Left forelimb (tissue), 1 donor: ENCODE results near the gene GPR37L1.
"Not testable (repeated sequence)": the region's sequence is repeated elsewhere in the genome, so short reads cannot be mapped to it uniquely, and the experiment has no call there.

ENCODE experiments used
- DNase-seq: peaks from one replicate; pipeline ENCODE4 v3.0.0-alpha.2; 2018; ENCODE audit warnings: low spot score

GPR37L1 gene

DNA sequence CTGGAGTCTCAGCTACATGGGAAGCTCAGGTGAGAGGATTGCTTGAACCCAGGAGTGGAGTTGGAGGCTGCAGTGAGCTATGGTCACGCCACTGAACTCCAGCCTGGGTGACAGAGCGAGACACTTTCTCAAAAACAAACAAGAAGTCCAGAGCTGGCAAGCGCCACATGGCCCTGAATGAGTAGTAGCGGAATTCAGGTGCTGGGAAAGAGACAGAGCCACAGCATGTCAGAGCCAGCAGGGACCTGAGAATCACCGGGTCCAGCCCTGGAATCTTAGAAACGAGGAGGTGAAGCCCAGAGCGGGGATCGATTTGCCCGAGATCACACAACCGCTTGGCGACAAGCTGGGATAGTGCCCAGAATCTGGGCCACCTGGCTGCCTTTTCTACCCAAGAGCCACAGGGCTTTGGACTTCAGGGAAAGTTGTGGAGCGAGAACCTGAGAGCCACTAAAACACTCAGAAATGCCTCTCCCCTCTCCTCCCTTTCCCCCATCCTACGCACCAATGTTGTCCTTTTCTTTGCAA, 12.0 kb downstream of the GPR37L1 start:
- DNase-seq = no peak

DNA sequence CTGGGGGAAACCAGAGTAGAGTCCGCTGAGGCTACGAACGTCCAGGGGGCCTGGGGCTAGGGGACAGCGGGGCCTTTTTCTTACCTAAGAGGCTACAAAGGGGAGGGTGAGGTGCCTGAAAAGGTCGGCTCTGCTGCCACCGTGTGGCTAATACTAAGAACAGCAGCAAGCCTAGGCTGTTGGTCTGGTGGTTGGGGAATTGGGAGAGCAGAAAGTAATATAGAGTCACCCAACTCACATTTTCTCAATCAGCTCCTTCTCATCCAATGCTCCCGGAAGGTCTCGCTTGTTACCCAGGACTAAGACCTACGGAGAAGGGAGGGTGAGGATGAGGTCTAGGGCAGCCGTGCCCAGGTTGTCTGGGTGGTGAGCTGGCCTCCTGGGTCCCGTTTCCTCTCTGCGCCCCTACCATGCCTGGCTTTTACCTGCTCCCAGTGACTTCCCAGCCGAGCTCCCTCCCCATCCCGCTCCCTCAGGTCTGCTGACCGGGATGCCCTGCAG, 12.6 kb downstream of the GPR37L1 start:
- DNase-seq = no peak

GRCh38 chr1:202140833-202141232, 18.1 kb downstream of the GPR37L1 start:
- DNase-seq = no peak

GRCh38 chr1:202141468-202141867, 18.8 kb downstream of the GPR37L1 start:
- DNase-seq = not testable (repeated sequence)

- no peak for DNase-seq
These were observed 20.5 kb downstream of the GPR37L1 start for GRCh38 chr1:202143011-202143767.

- DNase-seq = no peak
These were observed 21.2 kb downstream of the GPR37L1 start for GRCh38 chr1:202143768-202144401.

DNA sequence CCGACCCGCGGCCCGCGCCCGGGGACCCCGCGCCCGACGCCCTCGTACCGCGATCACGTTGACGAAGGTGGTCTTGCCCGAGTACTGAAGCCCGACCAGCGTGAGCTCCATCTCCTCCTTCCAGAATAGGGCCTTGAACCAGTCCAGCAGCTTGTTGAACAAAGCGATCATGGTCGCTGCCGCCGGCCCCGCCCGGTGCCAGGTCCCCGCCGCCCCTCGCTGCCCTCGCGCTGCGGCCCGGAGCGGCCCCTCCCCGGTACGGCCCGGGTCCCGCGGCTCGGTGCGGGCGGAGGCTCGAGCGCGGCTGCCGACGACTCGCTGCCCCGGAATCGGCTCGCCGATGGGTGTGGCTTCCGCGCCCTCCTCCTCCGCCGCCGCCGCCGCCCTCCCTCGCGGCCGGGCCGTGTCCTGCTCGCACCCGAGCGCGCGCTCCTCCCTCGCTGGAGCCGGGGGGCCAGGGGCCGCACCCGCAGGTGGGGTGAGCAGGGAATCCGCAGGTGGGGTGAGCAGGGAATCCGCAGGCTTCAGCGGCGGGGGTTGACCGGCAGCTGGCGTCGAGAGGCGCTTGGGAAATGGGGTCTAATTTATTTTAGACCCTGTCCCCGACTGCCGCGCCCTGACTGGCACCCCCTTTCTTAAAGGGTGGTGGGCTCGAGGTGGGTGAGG, 21.8 kb downstream of the GPR37L1 start, which contains the start of gene ARL8A:
ARL8A (minus strand) TSS at position 336 of the 666 bp plus-strand sequence; CDS start at position 171, 165 bp downstream.
- peak; percentile 87 for DNase-seq

- no peak for DNase-seq
These were observed 22.5 kb downstream of the GPR37L1 start for GRCh38 chr1:202145068-202145743.

DNA sequence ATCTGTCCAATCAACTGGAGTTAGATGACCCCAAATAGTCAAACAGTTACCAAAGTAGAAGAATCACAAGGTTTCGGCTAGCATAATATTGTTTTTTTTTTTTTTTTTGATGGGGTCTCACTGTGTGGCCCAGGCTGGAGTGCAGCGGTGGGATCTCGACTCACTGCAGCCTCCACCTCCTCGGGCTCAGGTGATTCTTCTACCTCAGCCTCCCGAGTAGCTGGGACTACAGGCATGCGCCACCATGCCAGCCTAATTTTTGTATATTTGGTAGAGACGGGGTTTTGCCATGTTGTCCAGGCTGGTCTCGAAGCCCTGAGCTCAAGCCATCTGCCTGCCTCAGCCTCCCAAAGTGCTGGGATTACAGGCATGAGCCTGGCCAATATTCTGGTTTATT, 23.0 kb downstream of the GPR37L1 start:
- not testable (repeated sequence) for DNase-seq

DNA sequence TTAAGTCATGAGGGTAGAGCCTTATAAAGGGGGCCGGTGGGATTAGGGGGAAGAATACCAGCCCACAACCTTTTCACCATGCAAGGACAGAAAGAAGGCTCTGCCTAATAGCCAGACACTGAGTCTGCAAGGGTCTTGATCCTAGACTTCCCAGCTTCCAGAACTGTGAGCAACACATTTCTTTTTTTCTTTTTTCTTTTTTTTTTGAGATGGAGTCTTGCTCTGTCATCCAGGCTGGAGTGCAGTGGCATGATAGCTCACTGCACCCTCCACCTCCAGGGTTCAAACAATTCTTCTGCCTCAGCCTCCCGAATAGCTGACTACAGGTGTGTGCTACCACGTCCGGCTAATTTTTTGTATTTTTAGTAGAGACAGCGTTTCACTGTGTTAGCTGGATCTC, 23.6 kb downstream of the GPR37L1 start:
- no peak for DNase-seq

- DNase-seq = no peak
These were observed 24.3 kb downstream of the GPR37L1 start for GRCh38 chr1:202146993-202147392.

GRCh38 chr1:202148391-202148790, 25.7 kb downstream of the GPR37L1 start:
- DNase-seq = no peak

GRCh38 chr1:202149566-202149965, 26.8 kb downstream of the GPR37L1 start:
- no peak for DNase-seq

- no peak for DNase-seq
These were observed 27.5 kb downstream of the GPR37L1 start for GRCh38 chr1:202150187-202150586.

GRCh38 chr1:202150602-202151001, 27.9 kb downstream of the GPR37L1 start:
- DNase-seq = no peak

GRCh38 chr1:202151045-202151444, 28.3 kb downstream of the GPR37L1 start:
- DNase-seq = no peak

GRCh38 chr1:202152399-202152798, 29.7 kb downstream of the GPR37L1 start:
- DNase-seq = no peak

DNA sequence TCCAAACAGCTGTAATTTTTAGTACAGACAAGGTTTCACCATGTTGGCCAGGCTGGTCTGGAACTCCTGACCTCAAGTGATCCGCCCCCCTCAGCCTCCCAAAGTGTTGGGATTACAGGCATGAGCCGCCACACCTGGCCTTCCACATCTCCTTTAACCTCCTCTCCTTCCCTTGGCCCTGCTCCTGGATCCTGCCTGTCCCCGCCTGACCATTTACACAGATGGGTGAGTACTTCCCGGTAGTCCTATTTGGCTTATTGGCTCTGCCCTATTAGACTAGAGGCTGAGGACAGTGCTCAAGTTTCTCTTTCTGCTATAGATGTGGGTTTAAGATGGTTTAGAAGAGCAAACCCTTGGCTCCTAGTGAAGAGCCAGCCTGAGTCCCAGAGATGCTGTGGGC, 30.6 kb downstream of the GPR37L1 start:
- no peak for DNase-seq

DNA sequence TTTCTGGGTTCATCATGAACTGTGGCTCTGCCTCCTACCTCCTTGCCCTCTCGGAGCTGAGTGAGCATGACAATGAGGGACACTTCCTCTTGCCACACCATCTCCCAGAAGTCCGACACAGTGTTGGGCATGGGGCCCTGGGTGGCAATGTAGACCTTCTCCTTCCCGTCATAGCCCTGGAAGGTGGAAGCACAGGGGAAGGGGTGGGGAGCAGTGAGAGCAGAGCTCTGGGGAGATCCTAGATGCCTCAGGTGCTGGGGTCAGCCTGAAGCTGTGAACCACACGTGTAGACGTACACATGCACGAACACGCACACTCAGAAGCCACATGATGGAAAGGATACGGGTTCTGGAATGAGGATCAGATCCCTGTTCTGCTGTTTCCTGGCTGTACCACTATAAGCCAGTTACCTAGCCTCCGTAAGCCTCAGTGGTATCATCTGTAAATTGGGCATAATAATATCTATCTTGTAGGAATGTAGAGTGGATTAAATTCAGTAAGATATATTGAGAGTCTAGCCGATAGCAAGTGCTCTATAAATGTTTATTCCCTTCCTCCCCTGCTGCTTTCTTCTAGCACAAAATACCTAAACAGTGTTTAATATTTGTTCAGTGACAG, 31.5 kb downstream of the GPR37L1 start:
- no peak for DNase-seq

GRCh38 chr1:202154766-202155477, 32.2 kb downstream of the GPR37L1 start:
- DNase-seq = no peak

DNA sequence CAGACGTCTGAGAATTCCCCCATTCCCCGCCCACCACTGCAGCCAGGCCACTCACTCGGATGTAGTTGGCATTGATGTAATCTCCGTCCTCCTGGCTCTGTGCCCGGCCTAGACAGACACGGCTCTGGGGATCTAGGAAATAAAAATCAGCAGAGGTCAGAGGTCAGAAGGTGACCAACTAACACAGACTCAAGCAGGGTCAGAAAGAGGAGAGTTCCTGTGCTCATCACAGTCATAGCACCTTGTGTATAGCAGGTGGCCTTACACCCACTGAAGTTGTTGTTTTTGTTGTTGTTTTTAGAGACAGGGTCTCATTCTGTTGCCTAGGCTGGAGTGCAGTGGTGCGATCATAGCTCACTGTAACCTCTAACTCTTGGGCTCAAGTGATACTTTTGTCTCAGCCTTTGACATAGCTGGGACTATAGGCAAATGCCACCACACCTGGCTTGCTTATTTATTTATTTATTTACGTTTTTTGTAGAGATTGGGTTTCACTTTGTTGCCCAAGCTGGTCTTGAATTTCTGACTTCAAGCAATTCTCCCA, 32.8 kb downstream of the GPR37L1 start:
- DNase-seq = no peak
